HFFc6 (cell line): ENCODE measurements around the gene WDR33. TPM values are rescaled to one million over a fixed set of nuclear protein-coding genes. Genes with fewer than 3 reads are reported as not detected.

ENCODE experiments used
- DNase-seq: peaks from one replicate; pipeline ENCODE4 v3.0.0-alpha.2; 2018
- H3K27ac Mint-ChIP-seq: 2 replicates; pipeline ENCODE4 v1.8.0; 2020; ENCODE audit warnings: mild to moderate bottlenecking, mixed read lengths
- H3K27me3 Mint-ChIP-seq: 2 replicates; pipeline ENCODE4 v1.8.0; 2021; ENCODE audit warnings: mild to moderate bottlenecking, moderate library complexity, mixed read lengths; ENCODE audit not compliant: insufficient read depth
- H3K36me3 Mint-ChIP-seq: 2 replicates; pipeline ENCODE4 v1.8.0; 2021; ENCODE audit warnings: low read depth, mixed read lengths
- H3K4me1 Mint-ChIP-seq: 2 replicates; pipeline ENCODE4 v1.8.0; 2020; ENCODE audit warnings: low read depth, mixed read lengths
- H3K4me3 Mint-ChIP-seq: 2 replicates; pipeline ENCODE4 v1.8.0; 2020; ENCODE audit warnings: mild to moderate bottlenecking, moderate library complexity, mixed read lengths
- H3K9me3 Mint-ChIP-seq: 2 replicates; pipeline ENCODE4 v1.8.0; 2020; ENCODE audit warnings: mild to moderate bottlenecking, mixed read lengths
- CTCF ChIP-seq: fragments of 200-600 bp; sonication (generic); IDR thresholded peaks from 2 replicates; pipeline ENCODE4 v1.5.0; 2021; ENCODE audit warnings: antibody characterized with exemption, mild to moderate bottlenecking
- total RNA-seq, 6 experiments: library from RNA; stranded (reverse); fragmentation: NEBNext Ultra II Directional; extraction: Animal tissue kit (Norgen Biotek cat#: 25700); gene quantifications; 2 replicates in 1 of 6; 3 replicates in 5 of 6; pipeline ENCODE4 v1.2.3, GENCODE V29; 2021

WDR33 gene
- total RNA-seq, 6 experiments from 2014 or later: 36.3 to 40.1 (median 39.4) TPM

DNA sequence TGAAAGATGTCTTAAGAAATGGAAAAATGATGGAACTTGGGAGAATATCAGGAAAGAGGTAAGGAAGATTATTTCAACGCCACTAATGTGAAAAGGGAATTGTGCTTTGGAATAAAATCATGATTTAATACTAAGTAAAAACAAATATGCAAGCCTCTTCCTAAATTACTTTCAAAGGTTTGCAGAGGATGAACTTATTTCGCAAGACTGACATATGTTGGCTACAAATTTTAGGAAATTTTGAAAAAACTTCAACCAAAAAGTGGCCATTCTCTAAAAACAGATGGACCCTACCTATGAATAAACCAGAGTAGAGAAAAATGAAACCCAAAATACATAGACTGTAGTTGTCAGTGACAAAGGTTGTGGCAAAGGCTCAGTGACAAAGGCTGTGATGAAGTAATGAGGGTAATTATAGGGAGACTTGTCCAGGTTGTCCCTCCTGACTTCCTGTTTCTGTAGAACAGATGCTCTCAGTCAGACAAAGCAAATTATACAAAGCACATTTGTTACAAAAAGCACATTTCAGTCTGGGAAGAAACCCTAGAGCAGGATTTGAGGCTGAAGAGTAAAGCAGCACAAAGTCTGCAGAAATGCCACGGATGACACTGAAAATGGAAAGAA lies 70.2 kb downstream of the WDR33 start:
- Mint-ChIP-seq H3K36me3 (peaks cover 48% of the 10 kb centered on the region), H3K4me3 (no peak overlapping the region), H3K4me1 (peaks cover 26% of the 10 kb centered on the region), H3K9me3 (no peaks in the 10 kb centered on the region), H3K27ac (no peak overlapping the region), H3K27me3 (no peaks in the 10 kb centered on the region)
- no peak for DNase-seq
- no peak for TF ChIP-seq CTCF

DNA sequence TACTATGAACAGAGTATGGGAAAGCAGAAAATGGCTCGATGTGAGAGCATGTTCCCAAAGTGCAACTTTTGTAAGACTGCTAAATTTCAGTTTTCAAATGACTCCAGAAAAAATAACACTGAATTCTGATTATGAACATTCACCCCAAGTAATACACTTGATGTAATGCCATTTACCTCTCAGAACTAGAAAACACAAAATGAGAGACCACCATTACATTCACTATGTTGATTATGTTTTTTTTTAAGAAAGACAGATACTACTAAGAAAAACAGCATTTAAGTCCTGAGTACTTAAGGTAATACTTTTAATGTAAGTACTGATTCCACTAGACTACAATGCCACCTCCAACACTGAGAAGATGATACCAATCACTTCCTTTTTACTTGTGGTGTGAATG lies 71.2 kb downstream of the WDR33 start:
- no peak overlapping the region for H3K27ac Mint-ChIP-seq
- H3K36me3 Mint-ChIP-seq: peaks cover 43% of the 10 kb centered on the region

DNA sequence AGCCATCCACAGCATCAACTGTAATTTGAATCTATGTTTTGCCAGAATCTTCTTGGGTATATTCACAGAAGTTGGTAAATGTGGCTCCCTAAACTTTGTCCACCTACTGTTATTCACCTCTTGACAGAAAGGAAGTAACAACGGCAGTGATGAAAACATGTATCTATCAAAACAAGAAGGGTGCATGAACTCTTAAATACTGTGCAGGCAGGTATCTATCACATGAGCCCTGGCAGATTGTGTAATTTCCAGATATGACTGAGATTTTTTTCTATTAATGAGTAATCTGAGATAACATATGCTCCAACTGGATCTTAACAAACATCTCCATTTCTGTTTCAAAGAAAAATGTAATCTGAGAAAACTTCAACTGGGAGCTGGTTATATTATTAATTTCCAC lies 73.1 kb downstream of the WDR33 start:
- Mint-ChIP-seq H3K27me3 (no peaks in the 10 kb centered on the region), H3K36me3 (peaks cover 37% of the 10 kb centered on the region), H3K4me1 (peaks cover 49% of the 10 kb centered on the region), H3K9me3 (no peaks in the 10 kb centered on the region), H3K27ac (no peak overlapping the region), H3K4me3 (no peak overlapping the region)
- TF ChIP-seq CTCF: no peak
- DNase-seq: no peak

More for the DNA sequence above, 71.2 kb downstream of the WDR33 start:
- Mint-ChIP-seq H3K4me1 (peaks cover 36% of the 10 kb centered on the region), H3K4me3 (no peak overlapping the region), H3K27me3 (no peaks in the 10 kb centered on the region), H3K9me3 (no peaks in the 10 kb centered on the region)
- no peak for DNase-seq
- no peak for TF ChIP-seq CTCF

GRCh38 chr2:127735537-127736399 lies 75.2 kb downstream of the WDR33 start:
- H3K27ac Mint-ChIP-seq: no peak overlapping the region
- no peaks in the 10 kb centered on the region for H3K27me3 Mint-ChIP-seq
- DNase-seq: no peak
- H3K36me3 Mint-ChIP-seq: peaks cover 23% of the 10 kb centered on the region
- H3K4me3 Mint-ChIP-seq: no peak overlapping the region
- H3K4me1 Mint-ChIP-seq: peaks cover 34% of the 10 kb centered on the region
- no peaks in the 10 kb centered on the region for H3K9me3 Mint-ChIP-seq
- TF ChIP-seq CTCF: no peak

GRCh38 chr2:127735044-127735443 lies 75.9 kb downstream of the WDR33 start:
- Mint-ChIP-seq H3K9me3 (no peaks in the 10 kb centered on the region), H3K4me3 (peak overlapping the region; percentile 66; the same call in 1 of the 2 replicates), H3K27ac (peak overlapping the region; percentile 68; the same call in 1 of the 2 replicates), H3K27me3 (no peaks in the 10 kb centered on the region), H3K4me1 (peaks cover 34% of the 10 kb centered on the region), H3K36me3 (peaks cover 18% of the 10 kb centered on the region)
- no peak for TF ChIP-seq CTCF
- no peak for DNase-seq
